HCT116 (cell line): ENCODE data around the gene PTGS1.

ENCODE experiments used
- CEBPB ChIP-seq: IDR thresholded peaks from 2 replicates; pipeline ENCODE4 v1.6.1; 2012; ENCODE audit warnings: low read depth
- JUND ChIP-seq: IDR thresholded peaks from 2 replicates; pipeline ENCODE4 v1.6.1; 2012
- POLR2A ChIP-seq: IDR thresholded peaks from 2 replicates; pipeline ENCODE4 v1.7.0; 2011; ENCODE audit warnings: borderline replicate concordance; ENCODE audit not compliant: insufficient read depth, insufficient read length; ENCODE audit errors: extremely low read depth
- POLR2AphosphoS5 ChIP-seq: IDR thresholded peaks from 2 replicates; pipeline ENCODE4 v1.6.1; 2011; ENCODE audit warnings: mild to moderate bottlenecking, low read depth, low read length, moderate library complexity
- ZNF274 ChIP-seq: fragments of 200-500 bp; sonication (Bioruptor generic); IDR thresholded peaks from 2 replicates; pipeline ENCODE4 v1.6.1; 2014; ENCODE audit warnings: mild to moderate bottlenecking, low read depth, low read length, inconsistent platforms
- TF ChIP-seq, protein P1 (sequence below), 3 experiments: fragments of 200-600 bp in 1 of 3; sonication (generic) in 1 of 3; IDR thresholded peaks in 2 of 3; conservative IDR thresholded peaks in 1 of 3; 2 replicates each; pipeline ENCODE4 v1.5.1; 2012 to 2017; ENCODE audit warnings: low read depth in 2 of 3, low read length in 2 of 3, antibody characterized with exemption in 1 of 3, borderline replicate concordance in 1 of 3, control low read depth in 1 of 3, mild to moderate bottlenecking in 1 of 3, mixed read lengths in 1 of 3, mixed run types in 1 of 3, moderate library complexity in 1 of 3; ENCODE audit not compliant: insufficient read depth in 1 of 3
- TF ChIP-seq, protein P2 (sequence below): IDR thresholded peaks from 2 replicates; pipeline ENCODE4 v1.6.1; 2012

DNA sequence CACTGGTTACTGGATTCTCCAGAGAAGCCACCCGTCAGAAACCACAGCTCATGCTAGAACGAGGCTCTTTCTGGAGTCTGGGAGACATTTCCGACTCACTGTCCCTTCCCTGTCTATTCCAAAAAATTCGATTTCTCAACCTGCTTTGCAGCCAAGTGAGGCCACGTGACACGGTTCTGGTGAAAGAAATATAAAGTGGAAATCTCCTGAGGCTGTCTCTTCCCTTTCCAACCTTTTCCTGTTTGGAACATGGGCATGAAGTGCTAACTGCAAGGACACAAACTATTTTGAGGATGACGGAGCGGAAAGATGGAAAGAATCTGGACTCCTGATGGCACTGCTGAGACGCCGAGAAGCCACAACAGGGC is 6.1 kb upstream of the PTGS1 start:
- no peak for TF ChIP-seq POLR2AphosphoS5
- TF ChIP-seq CEBPB = no peak
- TF ChIP-seq POLR2A = no peak
- TF ChIP-seq, protein P1, sequence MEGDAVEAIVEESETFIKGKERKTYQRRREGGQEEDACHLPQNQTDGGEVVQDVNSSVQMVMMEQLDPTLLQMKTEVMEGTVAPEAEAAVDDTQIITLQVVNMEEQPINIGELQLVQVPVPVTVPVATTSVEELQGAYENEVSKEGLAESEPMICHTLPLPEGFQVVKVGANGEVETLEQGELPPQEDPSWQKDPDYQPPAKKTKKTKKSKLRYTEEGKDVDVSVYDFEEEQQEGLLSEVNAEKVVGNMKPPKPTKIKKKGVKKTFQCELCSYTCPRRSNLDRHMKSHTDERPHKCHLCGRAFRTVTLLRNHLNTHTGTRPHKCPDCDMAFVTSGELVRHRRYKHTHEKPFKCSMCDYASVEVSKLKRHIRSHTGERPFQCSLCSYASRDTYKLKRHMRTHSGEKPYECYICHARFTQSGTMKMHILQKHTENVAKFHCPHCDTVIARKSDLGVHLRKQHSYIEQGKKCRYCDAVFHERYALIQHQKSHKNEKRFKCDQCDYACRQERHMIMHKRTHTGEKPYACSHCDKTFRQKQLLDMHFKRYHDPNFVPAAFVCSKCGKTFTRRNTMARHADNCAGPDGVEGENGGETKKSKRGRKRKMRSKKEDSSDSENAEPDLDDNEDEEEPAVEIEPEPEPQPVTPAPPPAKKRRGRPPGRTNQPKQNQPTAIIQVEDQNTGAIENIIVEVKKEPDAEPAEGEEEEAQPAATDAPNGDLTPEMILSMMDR (IDR thresholded peaks at IDR 0.05 in 2 of 3, conservative IDR thresholded peaks at IDR 0.05 in 1 of 3; ENCODE audit: borderline replicate concordance in 1 of 3, insufficient read depth in 1 of 3, low read depth in 2 of 3, low read length in 2 of 3) = no peak
- TF ChIP-seq JUND = no peak
- TF ChIP-seq, protein P2, sequence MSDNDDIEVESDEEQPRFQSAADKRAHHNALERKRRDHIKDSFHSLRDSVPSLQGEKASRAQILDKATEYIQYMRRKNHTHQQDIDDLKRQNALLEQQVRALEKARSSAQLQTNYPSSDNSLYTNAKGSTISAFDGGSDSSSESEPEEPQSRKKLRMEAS = no peak
- no peak for TF ChIP-seq ZNF274
